Spleen (tissue), 7 donors: ENCODE results near the gene MEG3.

Source experiments
- CTCF ChIP-seq, 11 experiments: fragments of 200-600 bp in 7 of 11; fragments of 450-650 bp in 4 of 11; sonication (generic) in 4 of 11; IDR thresholded peaks in 8 of 11; conservative IDR thresholded peaks in 3 of 11; 1 replicate in 7 of 11; 2 replicates in 4 of 11; pipeline versions ENCODE4 v1.4.0 to v1.8.0; 2016 to 2021; ENCODE audit warnings: antibody characterized with exemption in 11 of 11, inconsistent platforms in 4 of 11, mild to moderate bottlenecking in 1 of 11
- POLR2A ChIP-seq, 3 donors: fragments of 450-650 bp; IDR thresholded peaks; one replicate each; pipeline ENCODE4 v1.5.1; 2017; ENCODE audit warnings: antibody characterized with exemption in 3 of 3, mild to moderate bottlenecking in 1 of 3
- donor health status: DM: no; HTN: no; CAD: no; lungs with moderate emphysema.
- donor health status: DM: no; HTN: no; CAD: no.
- donor health status: DM: no; HTN: no; CAD: no.

GRCh38 chr14:100882991-100883788 lies 57.3 kb downstream of the MEG3 start:
- TF ChIP-seq CTCF (IDR thresholded peaks at IDR 0.05 in 8 of 11, conservative IDR thresholded peaks at IDR 0.05 in 3 of 11) (no peak), POLR2A (IDR thresholded peaks at IDR 0.05) (no peak)
